HEK293 (cell line): ENCODE measurements around the gene SLC9A9.

Experiments used
- CTCF ChIA-PET: fragments of 350-600 bp; formaldehyde crosslinking; extraction: SDS; loops from one replicate; lab custom pipeline; 2021; ENCODE audit warnings: antibody characterized with exemption; lab: Yijun Ruan, JAX
- POLR2A ChIA-PET: fragments of 300-600 bp; formaldehyde crosslinking; extraction: SDS; loops from one replicate; lab custom pipeline; 2020; ENCODE audit warnings: antibody characterized with exemption, inconsistent platforms; lab: Yijun Ruan, JAX
- H3K27ac ChIP-seq: fragments of 200-500 bp; sonication (Bioruptor generic); 2 replicates; pipeline ENCODE4 v1.5.1; 2014; ENCODE audit warnings: low read depth, low read length, control low read depth, inconsistent platforms; ENCODE audit errors: extremely low read depth
- H3K36me3 ChIP-seq, 2 experiments: fragments of 200-500 bp in 1 of 2; sonication (Bioruptor generic) in 1 of 2; 1 replicate in 1 of 2; 2 replicates in 1 of 2; pipeline ENCODE4 v1.5.1; 2014 to 2017; ENCODE audit warnings: inconsistent platforms in 2 of 2, low read length in 2 of 2; ENCODE audit not compliant: control insufficient read depth in 2 of 2, insufficient read depth in 1 of 2
- H3K4me1 ChIP-seq: fragments of 200-500 bp; sonication (Bioruptor generic); 2 replicates; pipeline ENCODE4 v1.5.1; 2014; ENCODE audit warnings: mild to moderate bottlenecking, low read length, inconsistent platforms; ENCODE audit not compliant: control insufficient read depth, insufficient read depth
- H3K4me3 ChIP-seq: 2 replicates; pipeline ENCODE4 v1.5.1; 2011; ENCODE audit warnings: low read depth, mild to moderate bottlenecking, control low read depth, low read length, moderate library complexity
- H3K9me3 ChIP-seq: fragments of 200-500 bp; sonication (Bioruptor generic); 2 replicates; pipeline ENCODE4 v1.5.1; 2014; ENCODE audit warnings: low read depth, low read length, inconsistent platforms; ENCODE audit not compliant: control insufficient read depth, insufficient read depth
- GFI1B ChIP-seq: fragments of 450-650 bp; formaldehyde crosslinking; IDR thresholded peaks from 2 replicates; pipeline ENCODE4 v1.5.1; 2016; ENCODE audit warnings: missing biosample characterization, missing genetic modification characterization
- GLI2 ChIP-seq: fragments of 450-650 bp; formaldehyde crosslinking; IDR thresholded peaks from 2 replicates; pipeline ENCODE4; 2017; ENCODE audit warnings: missing biosample characterization, missing genetic modification characterization, low read depth, borderline replicate concordance
- HOXC10 ChIP-seq: sonication (generic); formaldehyde crosslinking; IDR thresholded peaks from 2 replicates; pipeline ENCODE4 v1.8.1; 2023; ENCODE audit warnings: mild to moderate bottlenecking, missing genetic modification reagents
- MZF1 ChIP-seq: fragments of 450-650 bp; formaldehyde crosslinking; IDR thresholded peaks from 2 replicates; pipeline ENCODE4 v1.5.1; 2017; ENCODE audit warnings: missing biosample characterization, missing genetic modification characterization, borderline replicate concordance
- PRDM1 ChIP-seq: fragments of 450-650 bp; formaldehyde crosslinking; IDR thresholded peaks from 2 replicates; pipeline ENCODE4; 2016; ENCODE audit warnings: missing biosample characterization, missing genetic modification characterization
- SP3 ChIP-seq: fragments of 450-650 bp; formaldehyde crosslinking; IDR thresholded peaks from 2 replicates; pipeline ENCODE4 v1.5.1; 2016; ENCODE audit warnings: missing biosample characterization, missing genetic modification characterization
- ZBTB8A ChIP-seq: fragments of 450-650 bp; formaldehyde crosslinking; IDR thresholded peaks from 2 replicates; pipeline ENCODE4 v1.5.1; 2016; ENCODE audit warnings: missing biosample characterization, missing genetic modification characterization
- ZFP41 ChIP-seq: fragments of 450-650 bp; formaldehyde crosslinking; IDR thresholded peaks from 2 replicates; pipeline ENCODE4 v1.5.1; 2016; ENCODE audit warnings: missing biosample characterization, missing genetic modification characterization, borderline replicate concordance
- ZIC2 ChIP-seq: fragments of 450-650 bp; formaldehyde crosslinking; IDR thresholded peaks from 2 replicates; pipeline ENCODE4 v1.5.1; 2016; ENCODE audit warnings: missing biosample characterization, missing genetic modification characterization
- ZNF140 ChIP-seq: fragments of 450-650 bp; formaldehyde crosslinking; IDR thresholded peaks from 2 replicates; pipeline ENCODE4 v1.5.1; 2016; ENCODE audit warnings: missing biosample characterization, missing genetic modification characterization
- ZNF146 ChIP-seq: fragments of 450-650 bp; formaldehyde crosslinking; IDR thresholded peaks from 2 replicates; pipeline ENCODE4 v1.5.1; 2016; ENCODE audit warnings: missing biosample characterization, missing genetic modification characterization
- ZNF175 ChIP-seq: fragments of 450-650 bp; formaldehyde crosslinking; IDR thresholded peaks from 2 replicates; pipeline ENCODE4 v1.5.1; 2016; ENCODE audit warnings: missing biosample characterization, missing genetic modification characterization
- ZNF221 ChIP-seq: fragments of 450-650 bp; formaldehyde crosslinking; IDR thresholded peaks from 2 replicates; pipeline ENCODE4 v1.5.1; 2017; ENCODE audit warnings: missing biosample characterization, missing genetic modification characterization, borderline replicate concordance
- ZNF391 ChIP-seq: fragments of 450-650 bp; formaldehyde crosslinking; IDR thresholded peaks from 2 replicates; pipeline ENCODE4 v1.5.1; 2016; ENCODE audit warnings: low read depth, missing biosample characterization, missing genetic modification characterization, borderline replicate concordance
- ZNF501 ChIP-seq: fragments of 450-650 bp; formaldehyde crosslinking; IDR thresholded peaks from 2 replicates; pipeline ENCODE4 v1.5.1; 2016; ENCODE audit warnings: missing biosample characterization, missing genetic modification characterization
- ZNF544 ChIP-seq: fragments of 450-650 bp; formaldehyde crosslinking; IDR thresholded peaks from 2 replicates; pipeline ENCODE4 v1.5.0; 2017; ENCODE audit warnings: missing biosample characterization, missing genetic modification characterization
- ZNF549 ChIP-seq: fragments of 450-650 bp; IDR thresholded peaks from 2 replicates; pipeline ENCODE4 v1.5.1; 2018; ENCODE audit warnings: missing biosample characterization, missing genetic modification characterization, mild to moderate bottlenecking, inconsistent platforms, moderate library complexity
- ZNF571 ChIP-seq: fragments of 450-650 bp; formaldehyde crosslinking; IDR thresholded peaks from 2 replicates; pipeline ENCODE4 v1.5.0; 2017; ENCODE audit warnings: missing biosample characterization, missing genetic modification characterization
- ZNF585B ChIP-seq: fragments of 450-650 bp; formaldehyde crosslinking; IDR thresholded peaks from 2 replicates; pipeline ENCODE4 v1.5.1; 2016; ENCODE audit warnings: missing biosample characterization, missing genetic modification characterization
- ZNF664 ChIP-seq: fragments of 450-650 bp; formaldehyde crosslinking; IDR thresholded peaks from 2 replicates; pipeline ENCODE4 v1.5.1; 2016; ENCODE audit warnings: missing biosample characterization, missing genetic modification characterization
- ZNF777 ChIP-seq: fragments of 450-650 bp; formaldehyde crosslinking; IDR thresholded peaks from 2 replicates; pipeline ENCODE4 v1.5.1; 2017; ENCODE audit warnings: missing biosample characterization, missing genetic modification characterization, borderline replicate concordance
- ZSCAN16 ChIP-seq: fragments of 450-650 bp; formaldehyde crosslinking; IDR thresholded peaks from 2 replicates; pipeline ENCODE4 v1.5.1; 2016; ENCODE audit warnings: missing biosample characterization, missing genetic modification characterization
- TF ChIP-seq, protein P1 (sequence below): fragments of 450-650 bp; formaldehyde crosslinking; IDR thresholded peaks from 2 replicates; pipeline ENCODE4 v1.5.1; 2016; ENCODE audit warnings: missing biosample characterization, missing genetic modification characterization, low read depth
- TF ChIP-seq, protein P2 (sequence below): fragments of 450-650 bp; IDR thresholded peaks from 2 replicates; pipeline ENCODE4 v1.5.1; 2018; ENCODE audit warnings: missing biosample characterization, mild to moderate bottlenecking, missing genetic modification characterization
- TF ChIP-seq, protein P3 (sequence below): fragments of 450-650 bp; formaldehyde crosslinking; IDR thresholded peaks from 2 replicates; pipeline ENCODE4 v1.5.1; 2016; ENCODE audit warnings: missing biosample characterization, missing genetic modification characterization, borderline replicate concordance

Gene SLC9A9

GRCh38 chr3:143362115-143362991 is 485.9 kb downstream of the SLC9A9 start:
- H3K9me3 ChIP-seq = no peaks in the 10 kb centered on the region
- no peaks in the 10 kb centered on the region for H3K4me1 ChIP-seq
- no peak overlapping the region for H3K4me3 ChIP-seq
- TF ChIP-seq ZNF664 (tag by site-specific recombination) = no peak
- TF ChIP-seq PRDM1 (tag by site-specific recombination) = peak; percentile 37; the same call in 1 of the 2 replicates
- TF ChIP-seq GLI2 (tag by site-specific recombination) = no peak
- ChIA-PET CTCF (no interaction called here), POLR2A (no interaction called here)
- H3K27ac ChIP-seq = no peak overlapping the region
- no peaks in the 10 kb centered on the region for H3K36me3 ChIP-seq

DNA sequence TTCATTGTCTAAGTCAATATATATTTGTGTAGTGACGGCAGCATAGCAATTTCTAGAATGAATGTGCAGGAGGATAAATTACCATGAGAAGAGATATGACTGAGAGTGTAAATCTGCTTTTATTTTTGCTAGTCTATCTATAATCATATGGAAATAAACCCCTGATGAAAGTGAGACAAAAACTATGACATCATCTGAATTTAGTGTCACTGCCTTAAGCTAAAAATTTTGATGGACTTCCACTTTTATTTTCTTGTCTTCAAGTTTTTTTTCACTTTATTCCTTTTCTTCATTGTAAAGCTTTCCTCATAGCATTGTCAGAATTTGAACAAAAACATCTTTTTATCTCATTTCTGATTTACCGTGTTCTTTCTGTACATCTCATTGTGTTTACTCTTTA is 486.7 kb downstream of the SLC9A9 start:
- POLR2A ChIA-PET = no interaction called here
- Histone ChIP-seq H3K36me3 (no peaks in the 10 kb centered on the region), H3K27ac (no peak overlapping the region), H3K9me3 (no peaks in the 10 kb centered on the region), H3K4me3 (no peak overlapping the region)
- no peak for TF ChIP-seq SP3 (tag by site-specific recombination)
- TF ChIP-seq, protein P1, sequence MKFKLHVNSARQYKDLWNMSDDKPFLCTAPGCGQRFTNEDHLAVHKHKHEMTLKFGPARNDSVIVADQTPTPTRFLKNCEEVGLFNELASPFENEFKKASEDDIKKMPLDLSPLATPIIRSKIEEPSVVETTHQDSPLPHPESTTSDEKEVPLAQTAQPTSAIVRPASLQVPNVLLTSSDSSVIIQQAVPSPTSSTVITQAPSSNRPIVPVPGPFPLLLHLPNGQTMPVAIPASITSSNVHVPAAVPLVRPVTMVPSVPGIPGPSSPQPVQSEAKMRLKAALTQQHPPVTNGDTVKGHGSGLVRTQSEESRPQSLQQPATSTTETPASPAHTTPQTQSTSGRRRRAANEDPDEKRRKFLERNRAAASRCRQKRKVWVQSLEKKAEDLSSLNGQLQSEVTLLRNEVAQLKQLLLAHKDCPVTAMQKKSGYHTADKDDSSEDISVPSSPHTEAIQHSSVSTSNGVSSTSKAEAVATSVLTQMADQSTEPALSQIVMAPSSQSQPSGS = peak; percentile 49; the same call in 1 of the 2 replicates
- TF ChIP-seq, all 188 proteins: peak for 1
- no peaks in the 10 kb centered on the region for H3K4me1 ChIP-seq
- CTCF ChIA-PET = no interaction called here

DNA sequence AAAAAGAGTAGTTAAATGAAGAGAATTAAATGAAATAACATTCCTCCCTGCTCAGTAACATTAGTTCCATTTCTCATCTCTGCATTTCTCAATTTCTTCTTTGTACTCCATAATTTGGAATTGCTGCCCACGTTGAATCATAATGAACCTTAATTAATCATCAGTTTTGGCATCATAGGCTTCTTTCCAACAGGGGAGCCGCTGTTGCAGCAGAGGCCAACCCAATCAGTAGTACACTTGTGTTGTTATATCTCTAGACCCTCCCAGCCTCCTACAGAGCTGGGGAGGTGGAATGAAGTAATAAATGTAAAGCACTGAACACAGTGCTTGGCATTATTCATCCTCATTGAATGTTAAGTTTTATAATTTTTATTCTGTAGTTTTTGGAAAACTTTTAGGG is 488.0 kb downstream of the SLC9A9 start:
- Histone ChIP-seq H3K36me3 (no peaks in the 10 kb centered on the region), H3K27ac (no peak overlapping the region), H3K4me1 (no peaks in the 10 kb centered on the region), H3K4me3 (no peak overlapping the region), H3K9me3 (no peaks in the 10 kb centered on the region)
- ChIA-PET POLR2A (no interaction called here), CTCF (no interaction called here)
- TF ChIP-seq ZFP41 (tag by site-specific recombination) (no peak), ZNF140 (no peak), ZNF544 (tag by site-specific recombination) (no peak), ZNF175 (tag by site-specific recombination) (no peak), ZIC2 (tag by site-specific recombination) (no peak), HOXC10 (no peak), ZSCAN16 (tag by site-specific recombination) (no peak), ZNF549 (no peak), GFI1B (no peak), ZNF777 (tag by site-specific recombination) (no peak), ZNF501 (tag by site-specific recombination) (no peak), MZF1 (tag by site-specific recombination) (no peak), ZNF585B (tag by site-specific recombination) (no peak), ZNF391 (tag by site-specific recombination) (no peak), ZNF571 (tag by site-specific recombination) (no peak), ZNF146 (tag by site-specific recombination) (no peak), ZNF221 (tag by site-specific recombination) (no peak), ZBTB8A (tag by site-specific recombination) (no peak)
- TF ChIP-seq, protein P2, sequence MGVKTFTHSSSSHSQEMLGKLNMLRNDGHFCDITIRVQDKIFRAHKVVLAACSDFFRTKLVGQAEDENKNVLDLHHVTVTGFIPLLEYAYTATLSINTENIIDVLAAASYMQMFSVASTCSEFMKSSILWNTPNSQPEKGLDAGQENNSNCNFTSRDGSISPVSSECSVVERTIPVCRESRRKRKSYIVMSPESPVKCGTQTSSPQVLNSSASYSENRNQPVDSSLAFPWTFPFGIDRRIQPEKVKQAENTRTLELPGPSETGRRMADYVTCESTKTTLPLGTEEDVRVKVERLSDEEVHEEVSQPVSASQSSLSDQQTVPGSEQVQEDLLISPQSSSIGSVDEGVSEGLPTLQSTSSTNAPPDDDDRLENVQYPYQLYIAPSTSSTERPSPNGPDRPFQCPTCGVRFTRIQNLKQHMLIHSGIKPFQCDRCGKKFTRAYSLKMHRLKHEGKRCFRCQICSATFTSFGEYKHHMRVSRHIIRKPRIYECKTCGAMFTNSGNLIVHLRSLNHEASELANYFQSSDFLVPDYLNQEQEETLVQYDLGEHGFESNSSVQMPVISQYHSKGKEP = no peak
- TF ChIP-seq, protein P3, sequence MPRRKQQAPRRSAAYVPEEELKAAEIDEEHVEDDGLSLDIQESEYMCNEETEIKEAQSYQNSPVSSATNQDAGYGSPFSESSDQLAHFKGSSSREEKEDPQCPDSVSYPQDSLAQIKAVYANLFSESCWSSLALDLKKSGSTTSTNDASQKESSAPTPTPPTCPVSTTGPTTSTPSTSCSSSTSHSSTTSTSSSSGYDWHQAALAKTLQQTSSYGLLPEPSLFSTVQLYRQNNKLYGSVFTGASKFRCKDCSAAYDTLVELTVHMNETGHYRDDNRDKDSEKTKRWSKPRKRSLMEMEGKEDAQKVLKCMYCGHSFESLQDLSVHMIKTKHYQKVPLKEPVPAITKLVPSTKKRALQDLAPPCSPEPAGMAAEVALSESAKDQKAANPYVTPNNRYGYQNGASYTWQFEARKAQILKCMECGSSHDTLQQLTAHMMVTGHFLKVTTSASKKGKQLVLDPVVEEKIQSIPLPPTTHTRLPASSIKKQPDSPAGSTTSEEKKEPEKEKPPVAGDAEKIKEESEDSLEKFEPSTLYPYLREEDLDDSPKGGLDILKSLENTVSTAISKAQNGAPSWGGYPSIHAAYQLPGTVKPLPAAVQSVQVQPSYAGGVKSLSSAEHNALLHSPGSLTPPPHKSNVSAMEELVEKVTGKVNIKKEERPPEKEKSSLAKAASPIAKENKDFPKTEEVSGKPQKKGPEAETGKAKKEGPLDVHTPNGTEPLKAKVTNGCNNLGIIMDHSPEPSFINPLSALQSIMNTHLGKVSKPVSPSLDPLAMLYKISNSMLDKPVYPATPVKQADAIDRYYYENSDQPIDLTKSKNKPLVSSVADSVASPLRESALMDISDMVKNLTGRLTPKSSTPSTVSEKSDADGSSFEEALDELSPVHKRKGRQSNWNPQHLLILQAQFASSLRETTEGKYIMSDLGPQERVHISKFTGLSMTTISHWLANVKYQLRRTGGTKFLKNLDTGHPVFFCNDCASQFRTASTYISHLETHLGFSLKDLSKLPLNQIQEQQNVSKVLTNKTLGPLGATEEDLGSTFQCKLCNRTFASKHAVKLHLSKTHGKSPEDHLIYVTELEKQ (tag by site-specific recombination) = no peak
